Activated T-helper 2 cell treated with anti-CD3 and anti-CD28 coated beads, Interferon-gamma antibody, Interleukin-2, Interleukin-4, amounts not matched to agents 10 μg/mL and 5 μg/mL and 100 μg/mL, durations not matched to agents 14 hours and 24 hours and 36 hours (primary cell): ENCODE results near the gene INSRR. TPM values are rescaled to one million over a fixed set of nuclear protein-coding genes. Genes with fewer than 3 reads are reported as not detected.

Source experiments
- DNase-seq: peaks from one replicate; pipeline ENCODE4 v3.0.0; 2021; ENCODE audit warnings: low spot score
- H3K27ac Mint-ChIP-seq: one replicate; pipeline ENCODE4 v1.8.0; 2021; ENCODE audit warnings: mixed read lengths
- H3K27me3 Mint-ChIP-seq: one replicate; pipeline ENCODE4 v1.8.0; 2021; ENCODE audit warnings: low read depth, mixed read lengths
- H3K36me3 Mint-ChIP-seq: one replicate; pipeline ENCODE4 v1.8.0; 2021; ENCODE audit warnings: low read depth, mixed read lengths
- H3K4me1 Mint-ChIP-seq: one replicate; pipeline ENCODE4 v1.8.0; 2021; ENCODE audit warnings: low read depth, mixed read lengths
- H3K4me3 Mint-ChIP-seq: one replicate; pipeline ENCODE4 v1.8.0; 2021; ENCODE audit warnings: low read depth, mild to moderate bottlenecking, moderate library complexity, mixed read lengths
- H3K9me3 Mint-ChIP-seq: one replicate; pipeline ENCODE4 v1.8.0; 2021; ENCODE audit warnings: mixed read lengths
- intact Hi-C: fragments of 100-400 bp; cut with micrococcal nuclease; formaldehyde crosslinking; loops from one replicate; pipeline ENCODE4 v1.15.1; 2023
- total RNA-seq: library from RNA; stranded (reverse); gene quantifications from 2 replicates; pipeline ENCODE4 v1.2.3, GENCODE V29; 2022

INSRR gene
- total RNA-seq, 1 donor from 2014 or later, result 1.4 TPM

GRCh38 chr1:156796340-156797097 is 62.4 kb downstream of the INSRR start:
- intact Hi-C loops, result loop anchor here (1.0 kb wide), 1 partner anchor 64 kb away; the partner anchor contains the start of gene NTRK1
- Mint-ChIP-seq H3K27me3 (no peaks in the 10 kb centered on the region), H3K36me3 (peaks cover 78% of the 10 kb centered on the region), H3K4me1 (peaks cover 20% of the 10 kb centered on the region), H3K4me3 (no peak overlapping the region), H3K27ac (peak overlapping the region; percentile 10), H3K9me3 (no peaks in the 10 kb centered on the region)
- no peak for DNase-seq

GRCh38 chr1:156795787-156796186 is 63.1 kb downstream of the INSRR start:
- H3K4me3 Mint-ChIP-seq, result no peak overlapping the region
- H3K9me3 Mint-ChIP-seq, result no peaks in the 10 kb centered on the region
- intact Hi-C loops, result no loop called here
- DNase-seq, result no peak
- no peaks in the 10 kb centered on the region for H3K27me3 Mint-ChIP-seq
- H3K27ac Mint-ChIP-seq, result no peak overlapping the region
- peaks cover 13% of the 10 kb centered on the region for H3K4me1 Mint-ChIP-seq
- H3K36me3 Mint-ChIP-seq, result peaks cover 77% of the 10 kb centered on the region

- peaks cover 10% of the 10 kb centered on the region for H3K4me1 Mint-ChIP-seq
- intact Hi-C loops, result no loop called here
- no peaks in the 10 kb centered on the region for H3K27me3 Mint-ChIP-seq
Observed at GRCh38 chr1:156795374-156795733, 63.6 kb downstream of the INSRR start.

GRCh38 chr1:156794506-156795373 is 64.2 kb downstream of the INSRR start:
- no peaks in the 10 kb centered on the region for H3K9me3 Mint-ChIP-seq
- no peaks in the 10 kb centered on the region for H3K27me3 Mint-ChIP-seq
- H3K4me1 Mint-ChIP-seq, result peaks cover 7% of the 10 kb centered on the region
- H3K27ac Mint-ChIP-seq, result no peak overlapping the region
- no peak for DNase-seq
- intact Hi-C loops, result no loop called here
- H3K4me3 Mint-ChIP-seq, result no peak overlapping the region
- peaks cover 75% of the 10 kb centered on the region for H3K36me3 Mint-ChIP-seq

More at GRCh38 chr1:156795374-156795733, 63.6 kb downstream of the INSRR start:
- H3K27ac Mint-ChIP-seq, result no peak overlapping the region
- no peaks in the 10 kb centered on the region for H3K9me3 Mint-ChIP-seq
- DNase-seq, result no peak
- peaks cover 74% of the 10 kb centered on the region for H3K36me3 Mint-ChIP-seq
- no peak overlapping the region for H3K4me3 Mint-ChIP-seq

Other genes starting within 250 kb of the INSRR start
- gene HAPLN2, start 239.7 kb downstream of the INSRR start, total RNA-seq, result not detected in 2 replicates
- gene BCAN, start 217.0 kb downstream of the INSRR start, total RNA-seq, result not detected in 2 replicates
- gene NES, start 181.7 kb downstream of the INSRR start, total RNA-seq, result not detected in 2 replicates
- gene CRABP2, start 153.5 kb downstream of the INSRR start, total RNA-seq, result 1.0 and 1.1 TPM in 2 replicates
- gene METTL25B, start 130.6 kb downstream of the INSRR start, total RNA-seq, result 37.3 and 45.2 TPM in 2 replicates
- 52.2 and 57.4 TPM in 2 replicates for gene ISG20L2, start 130.4 kb downstream of the INSRR start, total RNA-seq
- 116 and 124 TPM in 2 replicates for gene MRPL24, start 118.0 kb downstream of the INSRR start, total RNA-seq
- gene HDGF, start 107.4 kb downstream of the INSRR start, total RNA-seq, result 359 and 360 TPM in 2 replicates
- 94.8 and 110 TPM in 2 replicates for gene PRCC, start 91.6 kb downstream of the INSRR start, total RNA-seq
- gene SH2D2A, start 42.3 kb downstream of the INSRR start, total RNA-seq, result 453 and 474 TPM in 2 replicates
- gene NTRK1, start 1.7 kb upstream of the INSRR start, total RNA-seq, result 252 and 253 TPM in 2 replicates
- gene PEAR1, start 34.6 kb upstream of the INSRR start, total RNA-seq, result 0.55 and 0.80 TPM in 2 replicates
- gene LRRC71, start 61.5 kb upstream of the INSRR start, total RNA-seq, result not detected in 2 replicates
- gene ARHGEF11, start 186.6 kb upstream of the INSRR start, total RNA-seq, result 2.2 and 3.1 TPM in 2 replicates
- gene ETV3L, start 240.7 kb upstream of the INSRR start, total RNA-seq, result not detected in 2 replicates